Stimulated activated CD4-positive, alpha-beta T cell treated with anti-CD3 and anti-CD28 coated beads, Interleukin-2, amount 100 ng/mL, for 4 hours (primary cell): ENCODE results near the gene DEFB113.

Source experiments
- DNase-seq: peaks from one replicate; pipeline ENCODE4 v3.0.0-alpha.2; 2020; ENCODE audit warnings: low read depth

The DEFB113 gene

GRCh38 chr6:49935387-49935786, 34.0 kb downstream of the DEFB113 start:
- no peak for DNase-seq

- no peak for DNase-seq
Measured at GRCh38 chr6:49934770-49935169, 34.7 kb downstream of the DEFB113 start.

- no peak for DNase-seq
Measured at GRCh38 chr6:49933526-49933925, 35.9 kb downstream of the DEFB113 start.

- no peak for DNase-seq
Measured at GRCh38 chr6:49929340-49929739, 40.1 kb downstream of the DEFB113 start.

GRCh38 chr6:49923826-49924225, 45.6 kb downstream of the DEFB113 start:
- DNase-seq: no peak

- DNase-seq: no peak
Measured at GRCh38 chr6:49919935-49920644, 49.3 kb downstream of the DEFB113 start.

- DNase-seq: no peak
Measured at GRCh38 chr6:49919261-49919660, 50.2 kb downstream of the DEFB113 start.

GRCh38 chr6:49918787-49919186, 50.6 kb downstream of the DEFB113 start:
- no peak for DNase-seq
